Measurements from ENCODE around the gene IGFBP4. TPM values are rescaled to one million over a fixed set of nuclear protein-coding genes. Genes with fewer than 3 reads are reported as not detected.

Gene IGFBP4
- polyA plus RNA-seq, 1 of the 3 experiments (the other 2 are of a cell fraction) = 128 TPM

DNA sequence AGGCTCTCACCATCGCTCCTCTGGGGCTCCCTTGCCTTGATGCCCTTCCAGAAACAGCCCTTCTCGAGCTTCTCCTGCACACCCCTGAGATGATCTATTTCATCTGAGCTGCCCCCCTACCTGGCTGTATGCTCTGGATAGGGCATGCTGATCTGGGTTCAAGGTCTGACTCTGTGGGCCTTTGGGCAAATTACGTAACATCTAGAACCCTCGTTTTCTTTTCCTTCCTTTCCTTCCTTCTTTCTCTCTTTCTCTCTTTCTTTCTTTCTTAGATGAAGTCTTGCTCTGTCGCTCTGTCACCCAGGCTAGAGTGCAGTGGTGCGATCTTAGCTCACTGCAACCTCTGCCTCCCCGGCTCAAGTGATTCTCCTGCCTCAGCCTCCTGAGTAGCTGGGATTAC is 37.9 kb downstream of the IGFBP4 start:
- H3K27ac ChIP-seq (ENCODE audit: low read depth in 2 of 2, low read length in 1 of 2) = no peak overlapping the region
- H3F3A ChIP-seq (replicated peaks; ENCODE audit: insufficient read depth) = peaks cover 7% of the 10 kb centered on the region
- no peaks in the 10 kb centered on the region for H3K79me2 ChIP-seq (ENCODE audit: insufficient read depth)
- no peak overlapping the region for H3K4me2 ChIP-seq
- no peak for DNase-seq
- H4K20me1 ChIP-seq (ENCODE audit: insufficient read depth) = no peaks in the 10 kb centered on the region
- H3K27me3 ChIP-seq (ENCODE audit: insufficient read depth) = no peaks in the 10 kb centered on the region
- H3K4me1 ChIP-seq (ENCODE audit: control insufficient read depth in 1 of 2, insufficient read depth in 2 of 2, low read depth in 1 of 2, low read length in 1 of 2) = peaks cover 8 to 11% of the 10 kb centered on the region in 2 experiments; a peak in 2 of 4 replicates
- no peak for TF ChIP-seq NRF1 (IDR thresholded peaks at IDR 0.05; ENCODE audit: low read depth, low read length)
- TF ChIP-seq MXI1 (IDR thresholded peaks at IDR 0.05; ENCODE audit: low read depth, low read length) = no peak
- TF ChIP-seq, protein P1, sequence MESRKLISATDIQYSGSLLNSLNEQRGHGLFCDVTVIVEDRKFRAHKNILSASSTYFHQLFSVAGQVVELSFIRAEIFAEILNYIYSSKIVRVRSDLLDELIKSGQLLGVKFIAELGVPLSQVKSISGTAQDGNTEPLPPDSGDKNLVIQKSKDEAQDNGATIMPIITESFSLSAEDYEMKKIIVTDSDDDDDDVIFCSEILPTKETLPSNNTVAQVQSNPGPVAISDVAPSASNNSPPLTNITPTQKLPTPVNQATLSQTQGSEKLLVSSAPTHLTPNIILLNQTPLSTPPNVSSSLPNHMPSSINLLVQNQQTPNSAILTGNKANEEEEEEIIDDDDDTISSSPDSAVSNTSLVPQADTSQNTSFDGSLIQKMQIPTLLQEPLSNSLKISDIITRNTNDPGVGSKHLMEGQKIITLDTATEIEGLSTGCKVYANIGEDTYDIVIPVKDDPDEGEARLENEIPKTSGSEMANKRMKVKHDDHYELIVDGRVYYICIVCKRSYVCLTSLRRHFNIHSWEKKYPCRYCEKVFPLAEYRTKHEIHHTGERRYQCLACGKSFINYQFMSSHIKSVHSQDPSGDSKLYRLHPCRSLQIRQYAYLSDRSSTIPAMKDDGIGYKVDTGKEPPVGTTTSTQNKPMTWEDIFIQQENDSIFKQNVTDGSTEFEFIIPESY (IDR thresholded peaks at IDR 0.05; ENCODE audit: borderline replicate concordance, low read depth) = no peak
- TF ChIP-seq ELF1 (IDR thresholded peaks at IDR 0.05) = no peak
- TF ChIP-seq TEAD4 (IDR thresholded peaks at IDR 0.05; ENCODE audit: borderline replicate concordance, insufficient read depth) = no peak
- no peak for TF ChIP-seq IRF3 (IDR thresholded peaks at IDR 0.05; ENCODE audit: low read depth, low read length)
- TF ChIP-seq SIN3A (IDR thresholded peaks at IDR 0.05; ENCODE audit: borderline replicate concordance, low read depth, low read length) = no peak
- TF ChIP-seq EP300 (IDR thresholded peaks at IDR 0.05; ENCODE audit: borderline replicate concordance in 1 of 2, low read depth in 1 of 2, low read length in 1 of 2) = no peak
- no peak for TF ChIP-seq FOXM1 (IDR thresholded peaks at IDR 0.05; ENCODE audit: low read depth)
- TF ChIP-seq, protein P2, sequence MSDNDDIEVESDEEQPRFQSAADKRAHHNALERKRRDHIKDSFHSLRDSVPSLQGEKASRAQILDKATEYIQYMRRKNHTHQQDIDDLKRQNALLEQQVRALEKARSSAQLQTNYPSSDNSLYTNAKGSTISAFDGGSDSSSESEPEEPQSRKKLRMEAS (IDR thresholded peaks at IDR 0.05; ENCODE audit: low read depth) = no peak
- 92% methylated on average over 7 of the region's 7 CpGs for WGBS (ENCODE audit: low lambda C conversion rate)
- H3K4me3 ChIP-seq (ENCODE audit: low read depth in 2 of 2, low read length in 1 of 2) = no peak overlapping the region
- ChIA-PET CTCF (interaction anchor here (0.7 to 3.1 kb wide), 4 partner anchors 9 to 79 kb away, joined by 3 to 13 read pairs (median 4); partner anchors contain the start of gene IGFBP4), POLR2A (interaction anchor here (0.5 kb wide), 1 partner anchor 265 kb away, joined by 4 read pairs; no protein-coding TSS in a partner anchor)
- H2AFZ ChIP-seq (ENCODE audit: low read depth) = no peak overlapping the region
- no peaks in the 10 kb centered on the region for H3K9me3 ChIP-seq
- no peaks in the 10 kb centered on the region for H3K36me3 ChIP-seq (replicated peaks in 1 of 2; ENCODE audit: control insufficient read depth in 1 of 2, insufficient read depth in 2 of 2, low read length in 1 of 2)
- H3K9ac ChIP-seq = no peak overlapping the region
- H3K9me2 ChIP-seq = no peaks in the 10 kb centered on the region

DNA sequence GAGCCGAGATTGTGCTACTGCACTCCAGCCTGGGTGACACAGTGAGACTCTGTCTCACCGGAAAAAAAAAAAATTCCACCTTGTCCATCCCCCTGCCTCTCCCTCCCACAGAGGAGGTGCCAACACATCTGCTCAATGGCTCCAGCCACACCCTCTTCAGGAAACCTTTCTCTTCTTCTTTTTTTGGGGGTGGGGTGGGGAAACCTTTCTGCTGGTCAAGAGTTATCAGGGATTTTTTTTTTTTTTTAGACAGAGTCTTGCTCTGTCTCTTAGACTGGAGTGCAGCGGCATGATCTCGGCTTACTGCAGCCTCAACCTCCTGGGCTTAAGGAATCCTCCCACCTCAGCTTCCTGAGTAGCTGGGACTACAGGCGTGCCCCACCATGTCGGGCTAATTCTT is 39.5 kb downstream of the IGFBP4 start:
- H3K4me2 ChIP-seq = no peak overlapping the region
- H3F3A ChIP-seq (replicated peaks; ENCODE audit: insufficient read depth) = peaks cover 23% of the 10 kb centered on the region
- H3K79me2 ChIP-seq (ENCODE audit: insufficient read depth) = no peaks in the 10 kb centered on the region
- no peaks in the 10 kb centered on the region for H3K27me3 ChIP-seq (ENCODE audit: insufficient read depth)
- no peak overlapping the region for H3K4me3 ChIP-seq (ENCODE audit: low read depth in 2 of 2, low read length in 1 of 2)
- H3K9me3 ChIP-seq = no peaks in the 10 kb centered on the region
- ChIA-PET CTCF (interaction anchor here (1.7 to 3.1 kb wide), 2 partner anchors 33 to 50 kb away, joined by 6 to 13 read pairs; no protein-coding TSS in a partner anchor), POLR2A (no interaction called here)
- no peak overlapping the region for H3K27ac ChIP-seq (ENCODE audit: low read depth in 2 of 2, low read length in 1 of 2)
- DNase-seq = no peak
- H3K9ac ChIP-seq = no peak overlapping the region
- H3K36me3 ChIP-seq (replicated peaks in 1 of 2; ENCODE audit: control insufficient read depth in 1 of 2, insufficient read depth in 2 of 2, low read length in 1 of 2) = no peaks in the 10 kb centered on the region
- no peak overlapping the region for H2AFZ ChIP-seq (ENCODE audit: low read depth)
- 80% methylated on average over 6 of the region's 6 CpGs for WGBS (ENCODE audit: low lambda C conversion rate)
- no peaks in the 10 kb centered on the region for H4K20me1 ChIP-seq (ENCODE audit: insufficient read depth)
- TF ChIP-seq TEAD4 (IDR thresholded peaks at IDR 0.05; ENCODE audit: borderline replicate concordance, insufficient read depth) (no peak), YY1 (IDR thresholded peaks at IDR 0.05; ENCODE audit: low read depth) (no peak), JUND (IDR thresholded peaks at IDR 0.05) (no peak), TAF1 (IDR thresholded peaks at IDR 0.05; ENCODE audit: borderline replicate concordance, low read depth, low read length) (no peak), SIN3A (IDR thresholded peaks at IDR 0.05; ENCODE audit: borderline replicate concordance, low read depth, low read length) (no peak), FOXM1 (IDR thresholded peaks at IDR 0.05; ENCODE audit: low read depth) (no peak), FOSL2 (IDR thresholded peaks at IDR 0.05; ENCODE audit: borderline replicate concordance, low read depth) (no peak)
- TF ChIP-seq, protein P3, sequence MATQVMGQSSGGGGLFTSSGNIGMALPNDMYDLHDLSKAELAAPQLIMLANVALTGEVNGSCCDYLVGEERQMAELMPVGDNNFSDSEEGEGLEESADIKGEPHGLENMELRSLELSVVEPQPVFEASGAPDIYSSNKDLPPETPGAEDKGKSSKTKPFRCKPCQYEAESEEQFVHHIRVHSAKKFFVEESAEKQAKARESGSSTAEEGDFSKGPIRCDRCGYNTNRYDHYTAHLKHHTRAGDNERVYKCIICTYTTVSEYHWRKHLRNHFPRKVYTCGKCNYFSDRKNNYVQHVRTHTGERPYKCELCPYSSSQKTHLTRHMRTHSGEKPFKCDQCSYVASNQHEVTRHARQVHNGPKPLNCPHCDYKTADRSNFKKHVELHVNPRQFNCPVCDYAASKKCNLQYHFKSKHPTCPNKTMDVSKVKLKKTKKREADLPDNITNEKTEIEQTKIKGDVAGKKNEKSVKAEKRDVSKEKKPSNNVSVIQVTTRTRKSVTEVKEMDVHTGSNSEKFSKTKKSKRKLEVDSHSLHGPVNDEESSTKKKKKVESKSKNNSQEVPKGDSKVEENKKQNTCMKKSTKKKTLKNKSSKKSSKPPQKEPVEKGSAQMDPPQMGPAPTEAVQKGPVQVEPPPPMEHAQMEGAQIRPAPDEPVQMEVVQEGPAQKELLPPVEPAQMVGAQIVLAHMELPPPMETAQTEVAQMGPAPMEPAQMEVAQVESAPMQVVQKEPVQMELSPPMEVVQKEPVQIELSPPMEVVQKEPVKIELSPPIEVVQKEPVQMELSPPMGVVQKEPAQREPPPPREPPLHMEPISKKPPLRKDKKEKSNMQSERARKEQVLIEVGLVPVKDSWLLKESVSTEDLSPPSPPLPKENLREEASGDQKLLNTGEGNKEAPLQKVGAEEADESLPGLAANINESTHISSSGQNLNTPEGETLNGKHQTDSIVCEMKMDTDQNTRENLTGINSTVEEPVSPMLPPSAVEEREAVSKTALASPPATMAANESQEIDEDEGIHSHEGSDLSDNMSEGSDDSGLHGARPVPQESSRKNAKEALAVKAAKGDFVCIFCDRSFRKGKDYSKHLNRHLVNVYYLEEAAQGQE (IDR thresholded peaks at IDR 0.05; ENCODE audit: low read depth, low read length) = no peak
- peaks cover 11 to 23% of the 10 kb centered on the region in 2 experiments; a peak in 2 of 4 replicates for H3K4me1 ChIP-seq (ENCODE audit: control insufficient read depth in 1 of 2, insufficient read depth in 2 of 2, low read depth in 1 of 2, low read length in 1 of 2)
- no peaks in the 10 kb centered on the region for H3K9me2 ChIP-seq
